Spinal cord (tissue), 10 donors: ENCODE data around the gene ULK4. TPM values are rescaled to one million over a fixed set of nuclear protein-coding genes. Genes with fewer than 3 reads are reported as not detected.

Experiments
- DNase-seq, 6 donors: peaks; one replicate each; pipeline versions ENCODE4 v3.0.0 to v3.0.0-alpha.2; 2013 to 2015; ENCODE audit warnings: low spot score in 6 of 6, low read depth in 4 of 6
- H3K27ac ChIP-seq: one replicate; pipeline ENCODE4 v1.5.1; 2013; ENCODE audit warnings: low read depth, low read length, control low read depth
- H3K27me3 ChIP-seq: one replicate; pipeline ENCODE4 v1.6.1; 2013; ENCODE audit warnings: low read length; ENCODE audit not compliant: control insufficient read depth, insufficient read depth
- H3K36me3 ChIP-seq: one replicate; pipeline ENCODE4 v1.6.1; 2013; ENCODE audit warnings: low read length; ENCODE audit not compliant: control insufficient read depth, insufficient read depth
- H3K4me1 ChIP-seq: one replicate; pipeline ENCODE4 v1.6.1; 2013; ENCODE audit warnings: low read length; ENCODE audit not compliant: control insufficient read depth, insufficient read depth
- H3K4me3 ChIP-seq: one replicate; pipeline ENCODE4 v1.5.1; 2013; ENCODE audit warnings: low read depth, low read length, control low read depth
- H3K9me3 ChIP-seq: one replicate; pipeline ENCODE4 v1.6.1; 2013; ENCODE audit warnings: low read length; ENCODE audit not compliant: control insufficient read depth, insufficient read depth
- WGBS: methylation state at CpG from one replicate; pipeline ENCODE4 v1.1.5; 2013; ENCODE audit warnings: missing lambda C conversion rate; ENCODE audit not compliant: insufficient coverage; 5-methylcytosine and 5-hydroxymethylcytosine counted together
- polyA plus RNA-seq, 2 donors: library from polyadenylated mRNA; unstranded; fragments of 120-200 nt; gene quantifications; one replicate each; pipeline ENCODE4 v1.2.1, GENCODE V29; 2013; ENCODE audit not compliant: insufficient read length in 2 of 2
- total RNA-seq, 2 donors: library from RNA; depleted of rRNA in 1 of 2; stranded (reverse); fragments of 120-200 nt in 1 of 2; fragments of >200 nt in 1 of 2; gene quantifications; one replicate each; pipeline versions ENCODE4 v1.2.3 to v1.2.4, GENCODE V29; 2013 to 2014
- donor health status: healthy.

Gene ULK4
- total and polyA plus RNA-seq, 4 donors, result 3.1 to 18.1 (median 9.7) TPM

GRCh38 chr3:41749988-41750387 lies 211.9 kb downstream of the ULK4 start:
- no peaks in the 10 kb centered on the region for H3K9me3 ChIP-seq
- H3K4me1 ChIP-seq, result no peaks in the 10 kb centered on the region
- no peak for DNase-seq
- no peaks in the 10 kb centered on the region for H3K36me3 ChIP-seq
- no peak overlapping the region for H3K4me3 ChIP-seq
- WGBS, result 92% methylated on average over 2 of the region's 4 CpGs
- no peaks in the 10 kb centered on the region for H3K27me3 ChIP-seq
- H3K27ac ChIP-seq, result no peak overlapping the region

GRCh38 chr3:41746215-41746614 lies 215.7 kb downstream of the ULK4 start:
- Histone ChIP-seq H3K4me1 (no peaks in the 10 kb centered on the region), H3K36me3 (no peaks in the 10 kb centered on the region), H3K9me3 (no peaks in the 10 kb centered on the region), H3K27ac (no peak overlapping the region), H3K27me3 (no peaks in the 10 kb centered on the region), H3K4me3 (no peak overlapping the region)
- WGBS, result no CpG with 5 or more reads among the region's 1 CpG
- DNase-seq, result no peak

GRCh38 chr3:41742121-41742520 lies 219.8 kb downstream of the ULK4 start:
- Histone ChIP-seq H3K9me3 (no peaks in the 10 kb centered on the region), H3K36me3 (no peaks in the 10 kb centered on the region), H3K4me3 (no peak overlapping the region), H3K4me1 (no peaks in the 10 kb centered on the region), H3K27me3 (no peaks in the 10 kb centered on the region), H3K27ac (no peak overlapping the region)
- DNase-seq, result no peak

- 71% methylated on average over 1 of the region's 3 CpGs for WGBS
- no peak overlapping the region for H3K27ac ChIP-seq
- no peaks in the 10 kb centered on the region for H3K36me3 ChIP-seq
- peak in 1 of 6 donors; percentile 40 for DNase-seq
- no peak overlapping the region for H3K4me3 ChIP-seq
- no peaks in the 10 kb centered on the region for H3K9me3 ChIP-seq
- H3K4me1 ChIP-seq, result no peaks in the 10 kb centered on the region
- no peaks in the 10 kb centered on the region for H3K27me3 ChIP-seq
Observed at GRCh38 chr3:41740374-41740886, 221.5 kb downstream of the ULK4 start.

- DNase-seq, result no peak
- WGBS, result 100% methylated on average over 2 of the region's 3 CpGs
- Histone ChIP-seq H3K9me3 (peaks cover 4% of the 10 kb centered on the region), H3K4me1 (no peaks in the 10 kb centered on the region), H3K27me3 (no peaks in the 10 kb centered on the region), H3K27ac (no peak overlapping the region), H3K4me3 (no peak overlapping the region), H3K36me3 (no peaks in the 10 kb centered on the region)
Observed at GRCh38 chr3:41726891-41727290, 235.0 kb downstream of the ULK4 start.

DNA sequence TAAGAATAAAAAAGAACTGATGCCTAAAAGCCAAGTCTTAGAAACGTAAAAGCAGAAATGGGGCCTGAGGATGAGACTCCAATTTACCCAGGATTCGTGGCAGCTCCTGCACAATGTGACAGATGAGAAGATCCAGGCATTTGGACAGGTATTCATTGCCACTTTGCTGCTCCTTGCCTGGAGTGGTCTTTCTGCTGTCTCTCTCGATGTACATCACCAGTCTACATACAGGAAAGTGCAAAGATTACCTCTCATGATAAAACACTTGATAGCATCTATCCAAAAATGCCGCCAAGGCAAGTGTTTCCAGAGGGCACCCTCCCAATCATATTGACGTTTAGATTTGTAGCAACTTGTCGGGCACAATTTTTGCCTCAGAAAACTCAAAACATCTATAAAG lies 244.3 kb downstream of the ULK4 start:
- 75% methylated on average over 3 of the region's 6 CpGs for WGBS
- DNase-seq, result peak in 1 of 6 donors; percentile 16

DNA sequence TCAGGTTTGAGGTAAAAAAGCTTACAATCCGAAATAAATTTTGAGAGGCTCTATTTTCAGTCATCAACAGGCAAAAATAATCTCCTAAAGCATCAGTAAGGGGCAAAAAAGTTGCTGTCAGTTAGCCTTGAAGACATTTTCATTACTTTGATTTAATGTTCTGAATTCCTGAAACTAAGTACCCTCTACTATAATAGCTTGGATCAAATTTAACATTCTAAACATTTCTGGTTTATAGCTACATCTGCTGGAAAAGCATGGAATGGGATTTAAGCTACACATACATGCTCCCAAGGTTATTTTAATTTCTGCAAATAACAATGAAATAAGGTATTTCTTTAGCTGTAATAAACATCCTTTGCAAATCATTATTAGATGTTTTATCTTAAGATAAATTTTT lies 245.4 kb downstream of the ULK4 start:
- no peaks in the 10 kb centered on the region for H3K27me3 ChIP-seq
- no peaks in the 10 kb centered on the region for H3K4me1 ChIP-seq
- no peak overlapping the region for H3K27ac ChIP-seq
- no peak overlapping the region for H3K4me3 ChIP-seq
- WGBS, result no CpG with 5 or more reads among the region's 1 CpG
- no peaks in the 10 kb centered on the region for H3K9me3 ChIP-seq
- H3K36me3 ChIP-seq, result no peaks in the 10 kb centered on the region
- DNase-seq, result peak in 5 of 6 donors; percentile 12 to 87 (median 33)

More for the DNA sequence above, 244.3 kb downstream of the ULK4 start:
- no peak overlapping the region for H3K4me3 ChIP-seq
- H3K4me1 ChIP-seq, result no peaks in the 10 kb centered on the region
- H3K36me3 ChIP-seq, result no peaks in the 10 kb centered on the region
- H3K9me3 ChIP-seq, result no peaks in the 10 kb centered on the region
- H3K27me3 ChIP-seq, result no peaks in the 10 kb centered on the region
- H3K27ac ChIP-seq, result no peak overlapping the region

DNA sequence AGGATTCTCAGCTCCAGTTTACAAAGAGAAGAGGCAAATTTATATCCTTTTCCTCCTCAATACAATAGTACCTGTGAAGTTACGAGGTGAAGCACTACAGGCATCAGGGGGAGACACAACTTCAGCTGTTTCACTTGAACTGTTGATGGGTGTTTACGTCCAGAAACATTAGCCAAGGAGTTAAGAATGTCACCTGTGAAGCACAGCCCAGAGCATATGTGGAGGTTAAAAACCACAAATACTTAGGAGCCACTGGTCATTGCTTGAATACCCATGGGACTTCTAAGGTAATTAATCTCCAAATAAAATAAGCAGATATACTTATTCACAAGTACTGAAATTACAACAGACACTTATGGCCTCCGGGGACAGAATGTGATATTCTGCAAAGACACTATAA lies 246.5 kb downstream of the ULK4 start:
- Histone ChIP-seq H3K4me1 (no peaks in the 10 kb centered on the region), H3K4me3 (no peak overlapping the region), H3K9me3 (no peaks in the 10 kb centered on the region), H3K27ac (no peak overlapping the region), H3K36me3 (no peaks in the 10 kb centered on the region), H3K27me3 (no peaks in the 10 kb centered on the region)
- WGBS, result 67% methylated on average over 1 of the region's 3 CpGs
- no peak for DNase-seq

DNA sequence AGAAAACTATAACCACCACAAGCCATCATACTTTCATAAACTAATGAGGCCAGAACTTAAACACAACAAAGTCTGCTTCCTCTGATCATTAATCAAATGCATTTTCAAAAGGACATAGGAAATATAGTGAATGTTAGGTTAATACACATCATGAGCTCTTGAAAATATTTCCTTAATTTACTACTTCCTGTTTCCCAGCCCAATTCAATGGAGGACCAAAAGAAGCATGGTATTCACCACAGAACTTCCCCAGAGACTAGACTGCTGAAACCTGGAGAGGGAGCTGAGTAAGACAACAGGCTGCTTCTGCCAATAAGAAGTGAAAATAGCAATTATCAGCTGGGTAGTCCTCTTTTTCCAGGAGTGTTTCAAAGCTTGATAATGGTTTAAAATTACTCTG lies 250.3 kb downstream of the ULK4 start:
- Histone ChIP-seq H3K4me3 (no peak overlapping the region), H3K27me3 (no peaks in the 10 kb centered on the region), H3K9me3 (no peaks in the 10 kb centered on the region), H3K27ac (no peak overlapping the region), H3K4me1 (no peaks in the 10 kb centered on the region), H3K36me3 (no peaks in the 10 kb centered on the region)
- no peak for DNase-seq

DNA sequence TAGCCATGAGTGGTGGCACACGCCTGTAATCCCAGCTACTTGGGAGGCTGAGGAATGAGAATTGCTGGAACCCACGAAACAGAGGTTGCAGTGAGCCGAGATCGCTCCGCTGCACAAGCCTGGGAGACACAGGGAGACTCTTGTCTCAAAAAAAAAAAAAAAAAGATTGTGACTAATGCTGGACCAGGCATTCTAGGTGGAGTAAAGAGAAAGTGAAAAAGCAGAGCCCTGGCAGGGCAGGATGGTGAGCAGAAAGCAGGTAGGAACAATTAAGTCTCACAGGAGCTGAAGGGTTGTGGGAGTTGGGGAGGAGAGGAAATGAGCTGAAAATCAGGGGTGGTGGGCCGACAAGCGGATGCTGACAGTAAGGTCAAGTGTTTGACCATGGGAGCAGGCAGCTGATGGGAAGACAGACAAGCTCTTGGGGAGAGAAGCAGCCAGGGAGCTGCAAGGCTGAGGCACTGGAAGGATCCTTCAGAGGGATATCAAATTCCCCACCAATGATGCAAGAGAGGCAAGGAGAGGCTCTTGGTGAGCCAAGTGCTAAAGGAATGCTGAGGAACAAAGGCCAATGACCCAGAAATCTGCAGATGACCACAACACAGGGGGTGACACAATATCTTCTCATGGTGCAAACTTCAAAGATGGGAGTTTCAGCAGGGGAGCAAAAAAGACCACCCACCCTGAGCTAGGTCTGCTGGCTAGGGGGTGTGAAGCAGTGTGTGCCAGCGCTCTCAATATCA lies 251.1 kb downstream of the ULK4 start:
- Histone ChIP-seq H3K4me1 (no peaks in the 10 kb centered on the region), H3K4me3 (no peak overlapping the region), H3K9me3 (no peaks in the 10 kb centered on the region), H3K27me3 (no peaks in the 10 kb centered on the region), H3K36me3 (no peaks in the 10 kb centered on the region), H3K27ac (no peak overlapping the region)
- DNase-seq, result peak in 1 of 6 donors; percentile 14
- WGBS, result 91% methylated on average over 6 of the region's 8 CpGs
